ENCODE results near the gene EML4. TPM values are rescaled to one million over a fixed set of nuclear protein-coding genes. Genes with fewer than 3 reads are reported as not detected.

The EML4 gene
- total and polyA plus RNA-seq, 9 of the 15 experiments (the other 6 are each of a cell fraction or from before 2014, with no cell fraction given): 14.7 to 48.3 (median 36.5) TPM

DNA sequence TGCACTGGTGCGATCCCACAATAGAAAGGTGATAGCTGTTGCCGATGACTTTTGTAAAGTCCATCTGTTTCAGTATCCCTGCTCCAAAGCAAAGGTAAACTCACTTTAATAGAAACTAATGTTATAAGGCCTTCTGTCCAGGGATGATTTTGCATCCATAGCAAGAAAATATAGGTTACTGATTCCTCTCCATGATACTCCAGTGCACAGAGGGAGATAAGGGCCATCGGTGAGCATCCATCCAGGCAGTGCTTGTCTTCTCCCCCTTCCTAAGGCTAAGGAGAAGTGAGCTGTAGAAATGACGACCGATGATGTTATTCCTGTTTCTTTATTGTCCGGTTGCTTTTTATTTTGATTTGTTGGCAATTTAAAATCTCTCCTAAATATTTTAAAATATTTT lies 159.8 kb downstream of the EML4 start (continued):
- TF ChIP-seq ZNF318 (IDR thresholded peaks at IDR 0.05; ENCODE audit: borderline replicate concordance in 1 of 2, low read depth in 1 of 2): no peak
- TF ChIP-seq, protein P1, sequence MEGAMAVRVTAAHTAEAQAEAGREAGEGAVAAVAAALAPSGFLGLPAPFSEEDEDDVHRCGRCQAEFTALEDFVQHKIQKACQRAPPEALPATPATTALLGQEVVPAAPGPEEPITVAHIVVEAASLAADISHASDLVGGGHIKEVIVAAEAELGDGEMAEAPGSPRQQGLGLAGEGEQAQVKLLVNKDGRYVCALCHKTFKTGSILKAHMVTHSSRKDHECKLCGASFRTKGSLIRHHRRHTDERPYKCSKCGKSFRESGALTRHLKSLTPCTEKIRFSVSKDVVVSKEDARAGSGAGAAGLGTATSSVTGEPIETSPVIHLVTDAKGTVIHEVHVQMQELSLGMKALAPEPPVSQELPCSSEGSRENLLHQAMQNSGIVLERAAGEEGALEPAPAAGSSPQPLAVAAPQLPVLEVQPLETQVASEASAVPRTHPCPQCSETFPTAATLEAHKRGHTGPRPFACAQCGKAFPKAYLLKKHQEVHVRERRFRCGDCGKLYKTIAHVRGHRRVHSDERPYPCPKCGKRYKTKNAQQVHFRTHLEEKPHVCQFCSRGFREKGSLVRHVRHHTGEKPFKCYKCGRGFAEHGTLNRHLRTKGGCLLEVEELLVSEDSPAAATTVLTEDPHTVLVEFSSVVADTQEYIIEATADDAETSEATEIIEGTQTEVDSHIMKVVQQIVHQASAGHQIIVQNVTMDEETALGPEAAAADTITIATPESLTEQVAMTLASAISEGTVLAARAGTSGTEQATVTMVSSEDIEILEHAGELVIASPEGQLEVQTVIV (CRISPR knock-in tag; IDR thresholded peaks at IDR 0.05; ENCODE audit: borderline replicate concordance): no peak
- no peak for TF ChIP-seq POLR2A (conservative IDR thresholded peaks at IDR 0.05)
- TF ChIP-seq ARHGAP35 (IDR thresholded peaks at IDR 0.05; ENCODE audit: partially characterized antibody): no peak
